GM23338 (cell line): ENCODE measurements around the gene ANKRD50.

Experiments used
- CREB1 ChIP-seq: fragments of 250-450 bp; sonication (Bioruptor Pico); IDR thresholded peaks from 2 replicates; pipeline ENCODE4 v1.5.0; 2020; ENCODE audit warnings: low read depth, mild to moderate bottlenecking, moderate library complexity
- EZH2 ChIP-seq: fragments of 200-600 bp; sonication (generic); IDR thresholded peaks from one replicate; pipeline ENCODE4 v1.8.0; 2017; ENCODE audit warnings: antibody characterized with exemption, mild to moderate bottlenecking, low read depth; ENCODE audit not compliant: unreplicated experiment
- EZH2phosphoT487 ChIP-seq: fragments of 200-600 bp; sonication (generic); IDR thresholded peaks from one replicate; pipeline ENCODE4 v1.8.1; 2018; ENCODE audit warnings: antibody characterized with exemption; ENCODE audit not compliant: unreplicated experiment
- JUNB ChIP-seq: IDR thresholded peaks from one replicate; pipeline ENCODE4 v1.6.1; 2016; ENCODE audit warnings: antibody characterized with exemption; ENCODE audit not compliant: unreplicated experiment
- POLR2AphosphoS5 ChIP-seq: IDR thresholded peaks from 2 replicates; pipeline ENCODE4 v1.6.1; 2016; ENCODE audit warnings: antibody characterized with exemption, low read depth
- STAT1 ChIP-seq: IDR thresholded peaks from one replicate; pipeline ENCODE4 v1.6.1; 2016; ENCODE audit warnings: antibody characterized with exemption; ENCODE audit not compliant: unreplicated experiment
- ZNF114 ChIP-seq: fragments of 250-450 bp; sonication (Bioruptor Pico); IDR thresholded peaks from 2 replicates; pipeline ENCODE4 v1.5.0; 2020; ENCODE audit warnings: mild to moderate bottlenecking, moderate library complexity
- TF ChIP-seq, protein P1 (sequence below), 2 experiments: fragments of 200-600 bp in 1 of 2; sonication (generic) in 1 of 2; conservative IDR thresholded peaks; 2 replicates each; pipeline versions ENCODE4 v1.5.1 to v1.6.1; 2016 to 2017; ENCODE audit warnings: antibody characterized with exemption in 2 of 2, low read depth in 2 of 2, mild to moderate bottlenecking in 2 of 2, moderate library complexity in 1 of 2
- TF ChIP-seq, protein P2 (sequence below): IDR thresholded peaks from one replicate; pipeline ENCODE4 v1.6.1; 2018; ENCODE audit warnings: antibody characterized with exemption; ENCODE audit not compliant: unreplicated experiment

DNA sequence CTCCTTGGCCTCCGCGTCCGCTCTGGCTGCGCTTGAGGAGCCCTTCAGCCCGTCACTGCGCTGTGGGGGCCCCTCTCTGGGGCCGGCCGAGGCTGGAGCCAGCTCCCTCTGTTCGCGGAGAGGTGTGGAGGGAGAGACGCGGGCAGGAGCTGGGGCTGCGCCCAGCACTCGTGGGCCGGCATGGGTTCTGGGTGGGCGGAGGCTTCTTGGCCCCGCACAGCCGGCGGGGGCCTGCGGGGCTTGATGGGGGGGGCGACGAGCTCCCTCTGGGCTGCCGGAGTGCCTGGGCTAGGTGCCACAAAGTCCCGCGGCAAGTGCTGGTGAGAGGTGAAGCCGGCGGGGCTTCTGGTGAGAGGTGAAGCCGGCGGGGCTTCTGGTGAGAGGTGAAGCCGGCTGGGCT lies 61.9 kb downstream of the ANKRD50 start:
- TF ChIP-seq, protein P1, sequence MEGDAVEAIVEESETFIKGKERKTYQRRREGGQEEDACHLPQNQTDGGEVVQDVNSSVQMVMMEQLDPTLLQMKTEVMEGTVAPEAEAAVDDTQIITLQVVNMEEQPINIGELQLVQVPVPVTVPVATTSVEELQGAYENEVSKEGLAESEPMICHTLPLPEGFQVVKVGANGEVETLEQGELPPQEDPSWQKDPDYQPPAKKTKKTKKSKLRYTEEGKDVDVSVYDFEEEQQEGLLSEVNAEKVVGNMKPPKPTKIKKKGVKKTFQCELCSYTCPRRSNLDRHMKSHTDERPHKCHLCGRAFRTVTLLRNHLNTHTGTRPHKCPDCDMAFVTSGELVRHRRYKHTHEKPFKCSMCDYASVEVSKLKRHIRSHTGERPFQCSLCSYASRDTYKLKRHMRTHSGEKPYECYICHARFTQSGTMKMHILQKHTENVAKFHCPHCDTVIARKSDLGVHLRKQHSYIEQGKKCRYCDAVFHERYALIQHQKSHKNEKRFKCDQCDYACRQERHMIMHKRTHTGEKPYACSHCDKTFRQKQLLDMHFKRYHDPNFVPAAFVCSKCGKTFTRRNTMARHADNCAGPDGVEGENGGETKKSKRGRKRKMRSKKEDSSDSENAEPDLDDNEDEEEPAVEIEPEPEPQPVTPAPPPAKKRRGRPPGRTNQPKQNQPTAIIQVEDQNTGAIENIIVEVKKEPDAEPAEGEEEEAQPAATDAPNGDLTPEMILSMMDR (conservative IDR thresholded peaks at IDR 0.05; ENCODE audit: low read depth in 2 of 2): no peak
- TF ChIP-seq EZH2 (no peak), EZH2phosphoT487 (no peak), CREB1 (CRISPR knock-in tag) (no peak), ZNF114 (CRISPR knock-in tag) (no peak), POLR2AphosphoS5 (no peak), JUNB (no peak), STAT1 (no peak)
- TF ChIP-seq, protein P2, sequence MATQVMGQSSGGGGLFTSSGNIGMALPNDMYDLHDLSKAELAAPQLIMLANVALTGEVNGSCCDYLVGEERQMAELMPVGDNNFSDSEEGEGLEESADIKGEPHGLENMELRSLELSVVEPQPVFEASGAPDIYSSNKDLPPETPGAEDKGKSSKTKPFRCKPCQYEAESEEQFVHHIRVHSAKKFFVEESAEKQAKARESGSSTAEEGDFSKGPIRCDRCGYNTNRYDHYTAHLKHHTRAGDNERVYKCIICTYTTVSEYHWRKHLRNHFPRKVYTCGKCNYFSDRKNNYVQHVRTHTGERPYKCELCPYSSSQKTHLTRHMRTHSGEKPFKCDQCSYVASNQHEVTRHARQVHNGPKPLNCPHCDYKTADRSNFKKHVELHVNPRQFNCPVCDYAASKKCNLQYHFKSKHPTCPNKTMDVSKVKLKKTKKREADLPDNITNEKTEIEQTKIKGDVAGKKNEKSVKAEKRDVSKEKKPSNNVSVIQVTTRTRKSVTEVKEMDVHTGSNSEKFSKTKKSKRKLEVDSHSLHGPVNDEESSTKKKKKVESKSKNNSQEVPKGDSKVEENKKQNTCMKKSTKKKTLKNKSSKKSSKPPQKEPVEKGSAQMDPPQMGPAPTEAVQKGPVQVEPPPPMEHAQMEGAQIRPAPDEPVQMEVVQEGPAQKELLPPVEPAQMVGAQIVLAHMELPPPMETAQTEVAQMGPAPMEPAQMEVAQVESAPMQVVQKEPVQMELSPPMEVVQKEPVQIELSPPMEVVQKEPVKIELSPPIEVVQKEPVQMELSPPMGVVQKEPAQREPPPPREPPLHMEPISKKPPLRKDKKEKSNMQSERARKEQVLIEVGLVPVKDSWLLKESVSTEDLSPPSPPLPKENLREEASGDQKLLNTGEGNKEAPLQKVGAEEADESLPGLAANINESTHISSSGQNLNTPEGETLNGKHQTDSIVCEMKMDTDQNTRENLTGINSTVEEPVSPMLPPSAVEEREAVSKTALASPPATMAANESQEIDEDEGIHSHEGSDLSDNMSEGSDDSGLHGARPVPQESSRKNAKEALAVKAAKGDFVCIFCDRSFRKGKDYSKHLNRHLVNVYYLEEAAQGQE: no peak
